Measurements from ENCODE around the gene GDA. TPM values are rescaled to one million over a fixed set of nuclear protein-coding genes. Genes with fewer than 3 reads are reported as not detected.

GDA gene
- total RNA-seq, 1 experiment from 2014 or later = not detected

- H3K27ac Mint-ChIP-seq (ENCODE audit: low read depth, unreplicated experiment) = no peak overlapping the region
- intact Hi-C loops (cut with micrococcal nuclease) = no loop called here
- TF ChIP-seq CTCF (IDR thresholded peaks at IDR 0.05; ENCODE audit: unreplicated experiment) = no peak
- H3K4me1 Mint-ChIP-seq (ENCODE audit: insufficient read depth, unreplicated experiment) = peaks cover 6% of the 10 kb centered on the region
- peaks cover 18% of the 10 kb centered on the region for H3K27me3 Mint-ChIP-seq (ENCODE audit: insufficient read depth, unreplicated experiment)
- no peaks in the 10 kb centered on the region for H3K9me3 Mint-ChIP-seq (ENCODE audit: unreplicated experiment)
- no TSS peak for BruUV-seq (replicated peaks)
- DNase-seq (ENCODE audit: unreplicated experiment) = no peak
- H3K4me3 Mint-ChIP-seq (ENCODE audit: unreplicated experiment) = no peak overlapping the region
- no peaks in the 10 kb centered on the region for H3K36me3 Mint-ChIP-seq (ENCODE audit: insufficient read depth, unreplicated experiment)
- ChIA-PET CTCF (no interaction called here), POLR2A (no interaction called here)
Observed at GRCh38 chr9:72220589-72220988, 71.3 kb downstream of the GDA start.

GRCh38 chr9:72226146-72226812, 77.0 kb downstream of the GDA start:
- H3K27ac Mint-ChIP-seq (ENCODE audit: low read depth, unreplicated experiment) = no peak overlapping the region
- ChIA-PET POLR2A (no interaction called here), CTCF (no interaction called here)
- H3K36me3 Mint-ChIP-seq (ENCODE audit: insufficient read depth, unreplicated experiment) = no peaks in the 10 kb centered on the region
- H3K4me1 Mint-ChIP-seq (ENCODE audit: insufficient read depth, unreplicated experiment) = no peaks in the 10 kb centered on the region
- H3K27me3 Mint-ChIP-seq (ENCODE audit: insufficient read depth, unreplicated experiment) = peaks cover 9% of the 10 kb centered on the region
- no peak for TF ChIP-seq CTCF (IDR thresholded peaks at IDR 0.05; ENCODE audit: unreplicated experiment)
- intact Hi-C loops (cut with micrococcal nuclease) = no loop called here
- no peaks in the 10 kb centered on the region for H3K9me3 Mint-ChIP-seq (ENCODE audit: unreplicated experiment)
- H3K4me3 Mint-ChIP-seq (ENCODE audit: unreplicated experiment) = no peak overlapping the region
- BruUV-seq (replicated peaks) = no TSS peak
- no peak for DNase-seq (ENCODE audit: unreplicated experiment)

- DNase-seq (ENCODE audit: unreplicated experiment) = no peak
- BruUV-seq (replicated peaks) = no TSS peak
- no peaks in the 10 kb centered on the region for H3K36me3 Mint-ChIP-seq (ENCODE audit: insufficient read depth, unreplicated experiment)
- no peaks in the 10 kb centered on the region for H3K27me3 Mint-ChIP-seq (ENCODE audit: insufficient read depth, unreplicated experiment)
- H3K4me3 Mint-ChIP-seq (ENCODE audit: unreplicated experiment) = no peak overlapping the region
- ChIA-PET CTCF (no interaction called here), POLR2A (interaction anchor here (0.6 kb wide), 1 partner anchor 23 kb away, joined by 3 read pairs; no protein-coding TSS in a partner anchor)
- intact Hi-C loops (cut with micrococcal nuclease) = no loop called here
- H3K4me1 Mint-ChIP-seq (ENCODE audit: insufficient read depth, unreplicated experiment) = no peaks in the 10 kb centered on the region
- H3K27ac Mint-ChIP-seq (ENCODE audit: low read depth, unreplicated experiment) = no peak overlapping the region
- no peaks in the 10 kb centered on the region for H3K9me3 Mint-ChIP-seq (ENCODE audit: unreplicated experiment)
- no peak for TF ChIP-seq CTCF (IDR thresholded peaks at IDR 0.05; ENCODE audit: unreplicated experiment)
Observed at GRCh38 chr9:72228282-72228681, 79.0 kb downstream of the GDA start.

DNA sequence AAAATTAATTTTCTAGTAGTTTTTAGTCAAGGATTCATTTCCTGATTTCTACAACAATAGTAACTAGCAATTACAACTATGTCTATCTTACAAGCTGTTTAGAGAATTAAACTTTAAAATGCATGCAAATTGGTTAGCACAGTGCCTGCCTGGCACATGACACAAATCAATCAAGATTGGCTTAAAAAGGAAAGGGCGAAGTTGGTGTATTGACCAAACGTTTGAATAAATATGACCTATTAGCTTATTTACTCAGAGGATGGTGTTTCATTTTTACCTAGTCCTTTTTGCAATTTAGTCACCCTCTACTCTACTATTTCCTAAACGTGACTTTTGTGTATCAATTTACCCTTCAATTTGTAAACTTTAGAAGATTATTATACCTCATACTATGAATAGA, 83.5 kb downstream of the GDA start:
- Mint-ChIP-seq H3K36me3 (ENCODE audit: insufficient read depth, unreplicated experiment) (no peaks in the 10 kb centered on the region), H3K27me3 (ENCODE audit: insufficient read depth, unreplicated experiment) (no peaks in the 10 kb centered on the region), H3K27ac (ENCODE audit: low read depth, unreplicated experiment) (no peak overlapping the region), H3K4me3 (ENCODE audit: unreplicated experiment) (no peak overlapping the region), H3K9me3 (ENCODE audit: unreplicated experiment) (no peaks in the 10 kb centered on the region), H3K4me1 (ENCODE audit: insufficient read depth, unreplicated experiment) (peaks cover 5% of the 10 kb centered on the region)
- ChIA-PET POLR2A (no interaction called here), CTCF (interaction anchor here (0.7 to 1.0 kb wide), 2 partner anchors 21 to 30 kb away, joined by 3 read pairs; no protein-coding TSS in a partner anchor)
- DNase-seq (ENCODE audit: unreplicated experiment) = no peak
- TF ChIP-seq CTCF (IDR thresholded peaks at IDR 0.05; ENCODE audit: unreplicated experiment) = no peak
- intact Hi-C loops (cut with micrococcal nuclease) = no loop called here
- BruUV-seq (replicated peaks) = no TSS peak
